Right lobe of liver (tissue), 6 donors: ENCODE measurements around the gene ABCA3. TPM values are rescaled to one million over a fixed set of nuclear protein-coding genes. Genes with fewer than 3 reads are reported as not detected.

Experiments
- ATAC-seq, 4 donors: fragments of 200-7000 bp; cut with Tn5 transposase; one replicate each; pipeline ENCODE4 v1.9.1; 2020; ENCODE audit warnings: mild to moderate bottlenecking in 4 of 4, moderate library complexity in 4 of 4
- DNase-seq, 3 donors: peaks; one replicate each; pipeline ENCODE4 v3.0.0-alpha.2; 2020
- H3K27ac ChIP-seq, 3 donors: fragments of 200-600 bp; one replicate each; pipeline ENCODE4 v1.8.0; 2022
- H3K27me3 ChIP-seq, 2 donors: fragments of 200-600 bp; one replicate each; pipeline ENCODE4 v1.8.0; 2022
- H3K36me3 ChIP-seq, 4 donors: fragments of 200-600 bp; sonication (generic) in 1 of 4; one replicate each; pipeline versions ENCODE4 v1.5.1 to v1.8.0; 2017 to 2022; ENCODE audit warnings: control low read depth in 1 of 4
- H3K4me1 ChIP-seq, 4 donors: fragments of 200-600 bp; sonication (generic) in 1 of 4; one replicate each; pipeline versions ENCODE4 v1.5.1 to v1.8.0; 2017 to 2022; ENCODE audit warnings: control low read depth in 1 of 4
- H3K4me3 ChIP-seq, 3 donors: fragments of 200-600 bp; one replicate each; pipeline ENCODE4 v1.8.0; 2022
- H3K9me3 ChIP-seq, 4 donors: fragments of 200-600 bp; sonication (generic) in 1 of 4; one replicate each; pipeline versions ENCODE4 v1.5.1 to v1.8.0; 2017 to 2022; ENCODE audit warnings: control low read depth in 1 of 4
- CTCF ChIP-seq, 4 donors: fragments of 200-600 bp in 3 of 4; fragments of 450-650 bp in 1 of 4; IDR thresholded peaks; one replicate each; pipeline versions ENCODE4 v1.5.1 to v1.8.0; 2016 to 2022; ENCODE audit warnings: antibody characterized with exemption in 4 of 4, mild to moderate bottlenecking in 2 of 4
- POLR2A ChIP-seq: fragments of 450-650 bp; IDR thresholded peaks from one replicate; pipeline ENCODE4 v1.6.1; 2017; ENCODE audit warnings: antibody characterized with exemption, mild to moderate bottlenecking
- WGBS: methylation state at CpG from one replicate; pipeline ENCODE4 v1.1.6; 2018; ENCODE audit warnings: low coverage, low lambda C conversion rate; ENCODE audit not compliant: insufficient coverage; ENCODE audit errors: missing lambda C conversion rate; 5-methylcytosine and 5-hydroxymethylcytosine counted together
- intact Hi-C, 2 donors: fragments of 100-400 bp; cut with DNase I; formaldehyde crosslinking; loops; one replicate each; pipeline versions ENCODE4 v1.11.2 to v1.14.1; 2022
- total RNA-seq, 6 experiments: library from RNA; depleted of rRNA in 2 of 6; stranded (reverse); fragments of >200 nt in 2 of 6; fragmentation: NEBNext Ultra II Directional in 3 of 6; extraction: Animal tissue kit (Norgen Biotek cat#: 25700) in 3 of 6; gene quantifications; one replicate each; pipeline versions ENCODE4 v1.1.0 to v1.2.4, GENCODE V29; 2016 to 2023
- donor health status: DM: no; HTN: yes; CAD: no.
- donor health status: DM: no; HTN: no; CAD: no.
- donor health status: DM: no; HTN: no; CAD: no.
- donor health status: DM: no; HTN: yes; CAD: no.
- donor health status: DM: no; HTN: yes; CAD: no.

Gene ABCA3
- total RNA-seq, 6 experiments from 2014 or later = 1.2 to 2.9 (median 2.1) TPM

- WGBS = 92% methylated on average over 3 of the region's 3 CpGs
- H3K36me3 ChIP-seq = no peaks in the 10 kb centered on the region
- no peak overlapping the region for H3K27ac ChIP-seq
- intact Hi-C loops = no loop called here
- TF ChIP-seq POLR2A (no peak), CTCF (IDR thresholded peaks at IDR 0.05) (no peak)
- H3K4me1 ChIP-seq = no peaks in the 10 kb centered on the region
- H3K27me3 ChIP-seq = no peaks in the 10 kb centered on the region
- H3K4me3 ChIP-seq = no peak overlapping the region
- no peak for DNase-seq
- ATAC-seq = no peak
- H3K9me3 ChIP-seq = no peaks in the 10 kb centered on the region
These were observed 18.3 kb upstream of the ABCA3 start for GRCh38 chr16:2358811-2359210.

GRCh38 chr16:2357331-2357730, 16.8 kb upstream of the ABCA3 start:
- Histone ChIP-seq H3K9me3 (no peaks in the 10 kb centered on the region), H3K27me3 (no peaks in the 10 kb centered on the region), H3K36me3 (no peaks in the 10 kb centered on the region), H3K27ac (no peak overlapping the region), H3K4me3 (no peak overlapping the region), H3K4me1 (no peaks in the 10 kb centered on the region)
- DNase-seq (no peak), ATAC-seq (no peak)
- WGBS = 92% methylated on average over 4 of the region's 4 CpGs
- TF ChIP-seq POLR2A (no peak), CTCF (IDR thresholded peaks at IDR 0.05) (no peak)
- intact Hi-C loops = no loop called here

- Histone ChIP-seq H3K4me1 (no peaks in the 10 kb centered on the region), H3K27ac (no peak overlapping the region), H3K9me3 (no peaks in the 10 kb centered on the region), H3K4me3 (no peak overlapping the region), H3K36me3 (no peaks in the 10 kb centered on the region), H3K27me3 (no peaks in the 10 kb centered on the region)
- intact Hi-C loops = no loop called here
- DNase-seq = no peak
- TF ChIP-seq CTCF (IDR thresholded peaks at IDR 0.05) (no peak), POLR2A (no peak)
- WGBS = 100% methylated on average over 1 of the region's 1 CpG
- ATAC-seq = no peak
These were observed 10.0 kb upstream of the ABCA3 start for GRCh38 chr16:2350500-2350899.

- DNase-seq (no peak), ATAC-seq (no peak)
- no peaks in the 10 kb centered on the region for H3K9me3 ChIP-seq
- no peak overlapping the region for H3K4me3 ChIP-seq
- H3K4me1 ChIP-seq = peaks cover 0 to 10% (median 0%) of the 10 kb centered on the region in 4 donors
- no peaks in the 10 kb centered on the region for H3K27me3 ChIP-seq
- WGBS = 43% methylated on average over 1 of the region's 1 CpG
- no peak overlapping the region for H3K27ac ChIP-seq
- H3K36me3 ChIP-seq = no peaks in the 10 kb centered on the region
- TF ChIP-seq POLR2A (no peak), CTCF (IDR thresholded peaks at IDR 0.05) (no peak)
- intact Hi-C loops = loop anchor here (5.0 kb wide), 2 partner anchors 154 to 159 kb away; no protein-coding TSS in a partner anchor
These were observed 2.7 kb upstream of the ABCA3 start for GRCh38 chr16:2343211-2343610.
